ENCODE measurements around the gene TSG101. TPM values are rescaled to one million over a fixed set of nuclear protein-coding genes. Genes with fewer than 3 reads are reported as not detected.

TSG101 gene
- total RNA-seq, 1 donor from 2014 or later = 53.3 TPM

- peaks cover 8% of the 10 kb centered on the region for H3K27me3 Mint-ChIP-seq (ENCODE audit: low read depth)
- peak within 1 kb of the TSS; percentile 45 for H3K4me3 Mint-ChIP-seq (ENCODE audit: low read depth)
- no peak within 1 kb of the TSS for H3K27ac Mint-ChIP-seq
- intact Hi-C loops (cut with micrococcal nuclease) = no loop called here
- DNase-seq (ENCODE audit: low spot score) = no peak
- no peaks in the 10 kb centered on the region for H3K36me3 Mint-ChIP-seq (ENCODE audit: low read depth)
- H3K9me3 Mint-ChIP-seq = no peaks in the 10 kb centered on the region
- peaks cover 4% of the 10 kb centered on the region for H3K4me1 Mint-ChIP-seq (ENCODE audit: low read depth)
Measured at GRCh38 chr11:18455686-18456372, 70.9 kb downstream of the TSG101 start, which contains the start of gene LDHAL6A. Gene LDHAL6A (plus strand): TSS chr11:18455856. CDS start chr11:18456681, 825 bp downstream.

GRCh38 chr11:18452927-18453326 is 73.8 kb downstream of the TSG101 start:
- DNase-seq (ENCODE audit: low spot score) = no peak
- peaks cover 10% of the 10 kb centered on the region for H3K27me3 Mint-ChIP-seq (ENCODE audit: low read depth)
- H3K36me3 Mint-ChIP-seq (ENCODE audit: low read depth) = no peaks in the 10 kb centered on the region
- intact Hi-C loops (cut with micrococcal nuclease) = no loop called here
- H3K27ac Mint-ChIP-seq = no peak overlapping the region
- H3K9me3 Mint-ChIP-seq = no peaks in the 10 kb centered on the region
- peaks cover 2% of the 10 kb centered on the region for H3K4me1 Mint-ChIP-seq (ENCODE audit: low read depth)
- H3K4me3 Mint-ChIP-seq (ENCODE audit: low read depth) = no peak overlapping the region

- no peak overlapping the region for H3K27ac Mint-ChIP-seq
- H3K9me3 Mint-ChIP-seq = no peaks in the 10 kb centered on the region
Measured at GRCh38 chr11:18449251-18449650, 77.5 kb downstream of the TSG101 start.

GRCh38 chr11:18438691-18439090 is 88.1 kb downstream of the TSG101 start:
- no peak overlapping the region for H3K4me3 Mint-ChIP-seq (ENCODE audit: low read depth)
- H3K9me3 Mint-ChIP-seq = peaks cover 10% of the 10 kb centered on the region
- no peak overlapping the region for H3K27ac Mint-ChIP-seq
- peaks cover 6% of the 10 kb centered on the region for H3K27me3 Mint-ChIP-seq (ENCODE audit: low read depth)
- H3K36me3 Mint-ChIP-seq (ENCODE audit: low read depth) = peaks cover 3% of the 10 kb centered on the region
- intact Hi-C loops (cut with micrococcal nuclease) = no loop called here
- no peaks in the 10 kb centered on the region for H3K4me1 Mint-ChIP-seq (ENCODE audit: low read depth)
- DNase-seq (ENCODE audit: low spot score) = no peak

More at GRCh38 chr11:18449251-18449650, 77.5 kb downstream of the TSG101 start:
- Mint-ChIP-seq H3K36me3 (ENCODE audit: low read depth) (no peaks in the 10 kb centered on the region), H3K4me3 (ENCODE audit: low read depth) (no peak overlapping the region), H3K27me3 (ENCODE audit: low read depth) (peaks cover 14% of the 10 kb centered on the region), H3K4me1 (ENCODE audit: low read depth) (no peaks in the 10 kb centered on the region)
- intact Hi-C loops (cut with micrococcal nuclease) = no loop called here
- no peak for DNase-seq (ENCODE audit: low spot score)

Other genes starting within 250 kb of the TSG101 start
- gene HPS5, start 204.8 kb downstream of the TSG101 start, total RNA-seq = 33.3 and 34.2 TPM in 2 replicates
- 51.4 and 54.3 TPM in 2 replicates for gene GTF2H1, start 204.4 kb downstream of the TSG101 start, total RNA-seq
- gene LDHA, start 132.4 kb downstream of the TSG101 start, total RNA-seq = 1,864 and 1,905 TPM in 2 replicates
- gene LDHC, start 114.6 kb downstream of the TSG101 start, total RNA-seq = not detected in 2 replicates
- gene LDHAL6A, start 71.1 kb downstream of the TSG101 start, total RNA-seq = not detected in 2 replicates
- gene UEVLD, start 61.8 kb upstream of the TSG101 start, total RNA-seq = 26.4 and 32.7 TPM in 2 replicates
- 2.0 and 3.0 TPM in 2 replicates for gene MISFA, start 72.8 kb upstream of the TSG101 start, total RNA-seq
- gene SPTY2D1, start 107.4 kb upstream of the TSG101 start, total RNA-seq = 26.5 and 29.0 TPM in 2 replicates
- 0.11 and 0.55 TPM in 2 replicates for gene TMEM86A, start 171.8 kb upstream of the TSG101 start, total RNA-seq
- gene IGSF22, start 199.2 kb upstream of the TSG101 start, total RNA-seq = 0.05 and 0.16 TPM in 2 replicates

All from activated T-helper 2 cell treated with anti-CD3 and anti-CD28 coated beads, Interferon-gamma antibody, Interleukin-2, Interleukin-4, amounts not matched to agents 10 μg/mL and 5 μg/mL and 100 μg/mL, durations not matched to agents 14 hours and 24 hours and 36 hours (primary cell).